Natural killer cell (primary cell): ENCODE data around the gene CTNNA2. TPM values are rescaled to one million over a fixed set of nuclear protein-coding genes. Genes with fewer than 3 reads are reported as not detected.

ENCODE experiments used
- ATAC-seq, 3 donors: fragments of 150-1000 bp in 2 of 3; fragments of 200-7000 bp in 1 of 3; cut with Tn5 transposase; 1 replicate in 1 of 3; 2 replicates in 2 of 3; pipeline ENCODE4 v1.10.0; 2021; ENCODE audit warnings: mild to moderate bottlenecking in 2 of 3, moderate library complexity in 2 of 3
- DNase-seq, 2 donors: peaks; one replicate each; pipeline versions ENCODE4 v3.0.0 to v3.0.0-alpha.2; 2013 to 2021; ENCODE audit warnings: mixed read lengths in 1 of 2
- H3K27ac ChIP-seq: one replicate; pipeline ENCODE4 v1.5.1; 2013; ENCODE audit warnings: mild to moderate bottlenecking, low read length
- H3K27me3 ChIP-seq: one replicate; pipeline ENCODE4 v1.6.1; 2013; ENCODE audit warnings: low read length; ENCODE audit not compliant: control insufficient read depth, insufficient read depth
- H3K36me3 ChIP-seq: one replicate; pipeline ENCODE4 v1.6.1; 2013; ENCODE audit warnings: low read length; ENCODE audit not compliant: control insufficient read depth, insufficient read depth
- H3K4me1 ChIP-seq: one replicate; pipeline ENCODE4 v1.6.1; 2013; ENCODE audit warnings: low read length; ENCODE audit not compliant: control insufficient read depth, insufficient read depth
- H3K4me3 ChIP-seq: one replicate; pipeline ENCODE4 v1.5.1; 2013; ENCODE audit warnings: low read length
- H3K9me3 ChIP-seq: one replicate; pipeline ENCODE4 v1.6.1; 2013; ENCODE audit warnings: low read length; ENCODE audit not compliant: control insufficient read depth, insufficient read depth
- H3K27ac Mint-ChIP-seq, 2 donors: one replicate each; pipeline ENCODE4 v1.8.0; 2022; ENCODE audit warnings: mild to moderate bottlenecking in 2 of 2, mixed read lengths in 2 of 2, moderate library complexity in 1 of 2
- H3K27me3 Mint-ChIP-seq, 2 donors: one replicate each; pipeline ENCODE4 v1.8.0; 2022; ENCODE audit warnings: low read depth in 2 of 2, mixed read lengths in 2 of 2
- H3K36me3 Mint-ChIP-seq: one replicate; pipeline ENCODE4 v1.8.0; 2022; ENCODE audit warnings: mixed read lengths
- H3K4me1 Mint-ChIP-seq, 2 donors: one replicate each; pipeline ENCODE4 v1.8.0; 2022; ENCODE audit warnings: mixed read lengths in 2 of 2
- H3K4me3 Mint-ChIP-seq: one replicate; pipeline ENCODE4 v1.8.0; 2022; ENCODE audit warnings: mild to moderate bottlenecking, moderate library complexity, mixed read lengths
- H3K9me3 Mint-ChIP-seq, 2 donors: one replicate each; pipeline ENCODE4 v1.8.0; 2022; ENCODE audit warnings: mixed read lengths in 2 of 2
- WGBS: methylation state at CpG from one replicate; pipeline ENCODE4 v1.1.7; 2013; ENCODE audit warnings: missing lambda C conversion rate; ENCODE audit not compliant: insufficient coverage; 5-methylcytosine and 5-hydroxymethylcytosine counted together
- intact Hi-C: fragments of 100-400 bp; cut with micrococcal nuclease; formaldehyde crosslinking; loops from one replicate; pipeline ENCODE4 v1.14.2; 2022
- total RNA-seq, 4 donors: library from RNA; stranded (reverse); fragments of 120-200 nt in 1 of 4; gene quantifications; one replicate each; pipeline versions ENCODE4 v1.2.3 to v1.2.4, GENCODE V29; 2013 to 2022
- TF ChIP-seq, protein P1 (sequence below): fragments of 200-600 bp; IDR thresholded peaks from one replicate; pipeline ENCODE4 v1.8.0; 2022; ENCODE audit warnings: antibody characterized with exemption

The CTNNA2 gene
- total RNA-seq, 3 donors from 2014 or later (not counting 1 experiment from before 2014, with no cell fraction given): not detected

- Mint-ChIP-seq H3K4me1 (no peaks in the 10 kb centered on the region), H3K27ac (no peak overlapping the region), H3K27me3 (no peaks in the 10 kb centered on the region), H3K4me3 (no peak overlapping the region), H3K36me3 (no peaks in the 10 kb centered on the region), H3K9me3 (peaks cover 8 to 9% of the 10 kb centered on the region in 2 donors)
- Histone ChIP-seq H3K36me3 (no peaks in the 10 kb centered on the region), H3K4me3 (no peak overlapping the region), H3K9me3 (no peaks in the 10 kb centered on the region), H3K4me1 (no peaks in the 10 kb centered on the region), H3K27ac (no peak overlapping the region), H3K27me3 (no peaks in the 10 kb centered on the region)
- DNase-seq (no peak), ATAC-seq (no peak)
- 70% methylated on average over 7 of the region's 7 CpGs for WGBS
- intact Hi-C loops: no loop called here
- TF ChIP-seq, protein P1, sequence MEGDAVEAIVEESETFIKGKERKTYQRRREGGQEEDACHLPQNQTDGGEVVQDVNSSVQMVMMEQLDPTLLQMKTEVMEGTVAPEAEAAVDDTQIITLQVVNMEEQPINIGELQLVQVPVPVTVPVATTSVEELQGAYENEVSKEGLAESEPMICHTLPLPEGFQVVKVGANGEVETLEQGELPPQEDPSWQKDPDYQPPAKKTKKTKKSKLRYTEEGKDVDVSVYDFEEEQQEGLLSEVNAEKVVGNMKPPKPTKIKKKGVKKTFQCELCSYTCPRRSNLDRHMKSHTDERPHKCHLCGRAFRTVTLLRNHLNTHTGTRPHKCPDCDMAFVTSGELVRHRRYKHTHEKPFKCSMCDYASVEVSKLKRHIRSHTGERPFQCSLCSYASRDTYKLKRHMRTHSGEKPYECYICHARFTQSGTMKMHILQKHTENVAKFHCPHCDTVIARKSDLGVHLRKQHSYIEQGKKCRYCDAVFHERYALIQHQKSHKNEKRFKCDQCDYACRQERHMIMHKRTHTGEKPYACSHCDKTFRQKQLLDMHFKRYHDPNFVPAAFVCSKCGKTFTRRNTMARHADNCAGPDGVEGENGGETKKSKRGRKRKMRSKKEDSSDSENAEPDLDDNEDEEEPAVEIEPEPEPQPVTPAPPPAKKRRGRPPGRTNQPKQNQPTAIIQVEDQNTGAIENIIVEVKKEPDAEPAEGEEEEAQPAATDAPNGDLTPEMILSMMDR: no peak
These were observed 317.6 kb downstream of the CTNNA2 start for GRCh38 chr2:79830501-79830900.

- TF ChIP-seq, protein P1: no peak
- Histone ChIP-seq H3K9me3 (no peaks in the 10 kb centered on the region), H3K36me3 (no peaks in the 10 kb centered on the region), H3K4me1 (no peaks in the 10 kb centered on the region), H3K27ac (no peak overlapping the region), H3K27me3 (no peaks in the 10 kb centered on the region), H3K4me3 (no peak overlapping the region)
- Mint-ChIP-seq H3K4me3 (no peak overlapping the region), H3K27me3 (no peaks in the 10 kb centered on the region), H3K9me3 (peaks cover 11 to 15% of the 10 kb centered on the region in 2 donors), H3K27ac (no peak overlapping the region), H3K36me3 (peaks cover 5% of the 10 kb centered on the region), H3K4me1 (no peaks in the 10 kb centered on the region)
- no peak for ATAC-seq
- 47% methylated on average over 2 of the region's 3 CpGs for WGBS
- no peak for DNase-seq
- intact Hi-C loops: no loop called here
These were observed 319.1 kb downstream of the CTNNA2 start for GRCh38 chr2:79831961-79832360.

DNA sequence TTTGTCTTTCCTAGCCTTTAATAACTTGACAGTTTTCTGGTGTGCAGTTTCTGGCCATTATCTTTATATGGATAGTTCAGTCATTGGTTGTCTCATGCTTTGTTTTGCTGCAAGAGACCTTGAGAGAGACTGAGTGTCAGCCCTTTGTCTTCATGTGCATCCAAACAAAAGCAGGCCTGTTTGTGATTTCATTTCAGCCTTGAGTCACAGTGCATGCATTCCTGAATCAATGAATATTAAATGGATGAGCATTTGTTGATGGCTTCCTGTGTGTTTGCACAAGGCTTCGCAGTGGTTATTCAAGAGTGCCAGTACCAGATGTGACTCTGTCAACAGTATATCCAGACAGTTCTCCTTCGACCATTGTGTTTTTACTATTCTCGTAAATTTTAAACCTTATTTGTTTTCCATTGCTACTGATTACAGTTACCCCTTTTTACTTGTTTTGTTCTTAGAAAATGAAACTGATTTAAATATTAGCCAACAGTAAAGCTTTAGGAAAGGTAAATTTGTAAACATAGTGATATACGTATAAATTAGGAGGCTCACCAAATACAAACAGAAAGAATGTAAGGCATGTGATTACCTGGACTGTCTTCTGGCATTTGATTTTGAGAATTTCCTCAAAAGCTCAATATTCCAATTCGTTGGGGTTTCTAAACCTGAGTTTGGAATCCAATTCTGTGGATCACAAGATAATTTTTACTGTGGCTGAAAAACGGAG lies 319.8 kb downstream of the CTNNA2 start:
- DNase-seq (no peak), ATAC-seq (no peak)

More for the DNA sequence above, 319.8 kb downstream of the CTNNA2 start:
- TF ChIP-seq, protein P1: no peak
- Mint-ChIP-seq H3K27ac (no peak overlapping the region), H3K4me1 (no peaks in the 10 kb centered on the region), H3K36me3 (peaks cover 5% of the 10 kb centered on the region), H3K9me3 (peaks cover 11 to 15% of the 10 kb centered on the region in 2 donors), H3K4me3 (no peak overlapping the region), H3K27me3 (no peaks in the 10 kb centered on the region)
- 67% methylated on average over 6 of the region's 6 CpGs for WGBS
- no peaks in the 10 kb centered on the region for H3K36me3 ChIP-seq
- intact Hi-C loops: no loop called here
- no peak overlapping the region for H3K4me3 ChIP-seq
- no peaks in the 10 kb centered on the region for H3K27me3 ChIP-seq
- H3K4me1 ChIP-seq: no peaks in the 10 kb centered on the region
- H3K9me3 ChIP-seq: no peaks in the 10 kb centered on the region
- no peak overlapping the region for H3K27ac ChIP-seq
